Measurements from ENCODE around the gene DAPK1. TPM values are rescaled to one million over a fixed set of nuclear protein-coding genes. Genes with fewer than 3 reads are reported as not detected.
A peak's percentile ranks its signal among the peaks of the same experiment; 100 is the strongest.

Gene DAPK1
- polyA plus RNA-seq, 1 of the 3 experiments (the other 2 are of a cell fraction): 0.61 TPM

DNA sequence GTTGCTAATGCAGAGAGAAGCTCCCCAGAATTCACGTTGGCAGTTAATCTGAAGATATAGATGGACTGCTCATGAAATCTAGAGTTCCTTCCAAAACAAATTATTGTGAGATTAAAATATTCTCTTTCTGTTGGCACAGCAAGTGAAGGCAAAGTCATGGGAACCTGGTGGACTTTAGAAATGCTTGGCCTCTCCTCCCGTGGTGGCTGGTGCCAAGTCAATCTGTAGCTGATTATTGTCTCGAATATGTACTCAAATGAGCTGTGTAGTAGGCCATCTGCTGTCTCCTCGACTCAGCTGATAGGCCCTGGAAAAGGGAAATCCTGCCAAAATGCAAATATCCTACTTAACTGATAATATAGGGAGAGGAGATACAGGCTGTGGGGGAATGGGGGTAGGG is 69.3 kb downstream of the DAPK1 start:
- H3K27ac ChIP-seq (ENCODE audit: low read depth in 2 of 2, low read length in 1 of 2): peak overlapping the region in 1 of 2 experiments; percentile 69; a peak in 2 of 4 replicates
- no peaks in the 10 kb centered on the region for H3F3A ChIP-seq (replicated peaks; ENCODE audit: insufficient read depth)
- H2AFZ ChIP-seq (ENCODE audit: low read depth): no peak overlapping the region
- H3K9me2 ChIP-seq: no peaks in the 10 kb centered on the region
- H3K9me3 ChIP-seq: no peaks in the 10 kb centered on the region
- CTCF ChIA-PET: interaction anchor here (1.0 to 1.8 kb wide), 4 partner anchors 11 to 69 kb away, joined by 3 to 8 read pairs (median 4); partner anchors contain the start of gene DAPK1
- H3K79me2 ChIP-seq (ENCODE audit: insufficient read depth): no peaks in the 10 kb centered on the region
- H4K20me1 ChIP-seq (ENCODE audit: insufficient read depth): no peaks in the 10 kb centered on the region
- H3K27me3 ChIP-seq (ENCODE audit: insufficient read depth): no peaks in the 10 kb centered on the region
- H3K4me3 ChIP-seq (ENCODE audit: low read depth in 2 of 2, low read length in 1 of 2): no peak overlapping the region
- POLR2A ChIA-PET: interaction anchor here (0.7 kb wide), 1 partner anchor 9 kb away, joined by 3 read pairs; no protein-coding TSS in a partner anchor
- H3K4me2 ChIP-seq: no peak overlapping the region
- 41% methylated on average over 4 of the region's 4 CpGs for WGBS (ENCODE audit: low lambda C conversion rate)
- TF ChIP-seq MXI1 (IDR thresholded peaks at IDR 0.05; ENCODE audit: low read depth, low read length) (no peak), GATA2 (CRISPR knock-in tag; IDR thresholded peaks at IDR 0.05) (peak; percentile 43; the same call in 1 of the 2 replicates)
- no peaks in the 10 kb centered on the region for H3K36me3 ChIP-seq (replicated peaks in 1 of 2; ENCODE audit: control insufficient read depth in 1 of 2, insufficient read depth in 2 of 2, low read length in 1 of 2)
- peaks cover 8 to 39% of the 10 kb centered on the region in 2 experiments; a peak in 3 of 4 replicates for H3K4me1 ChIP-seq (ENCODE audit: control insufficient read depth in 1 of 2, insufficient read depth in 2 of 2, low read depth in 1 of 2, low read length in 1 of 2)
- no peak overlapping the region for H3K9ac ChIP-seq
- DNase-seq: peak; percentile 74

GRCh38 chr9:87567571-87567970 is 69.9 kb downstream of the DAPK1 start:
- Histone ChIP-seq H3K4me3 (ENCODE audit: low read depth in 2 of 2, low read length in 1 of 2) (no peak overlapping the region), H3K4me1 (ENCODE audit: control insufficient read depth in 1 of 2, insufficient read depth in 2 of 2, low read depth in 1 of 2, low read length in 1 of 2) (peaks cover 8 to 39% of the 10 kb centered on the region in 2 experiments; a peak in 3 of 4 replicates), H3K9me3 (no peaks in the 10 kb centered on the region), H3K79me2 (ENCODE audit: insufficient read depth) (no peaks in the 10 kb centered on the region), H3K36me3 (replicated peaks in 1 of 2; ENCODE audit: control insufficient read depth in 1 of 2, insufficient read depth in 2 of 2, low read length in 1 of 2) (no peaks in the 10 kb centered on the region), H3K27me3 (ENCODE audit: insufficient read depth) (no peaks in the 10 kb centered on the region), H3K9ac (no peak overlapping the region), H4K20me1 (ENCODE audit: insufficient read depth) (no peaks in the 10 kb centered on the region), H3K27ac (ENCODE audit: low read depth in 2 of 2, low read length in 1 of 2) (peak overlapping the region in 1 of 2 experiments; percentile 36; a peak in 2 of 4 replicates), H3K4me2 (no peak overlapping the region), H2AFZ (ENCODE audit: low read depth) (no peak overlapping the region), H3K9me2 (no peaks in the 10 kb centered on the region), H3F3A (replicated peaks; ENCODE audit: insufficient read depth) (no peaks in the 10 kb centered on the region)
- ChIA-PET POLR2A (interaction anchor here (0.7 to 2.3 kb wide), 2 partner anchors 9 to 11 kb away, joined by 3 to 11 read pairs; no protein-coding TSS in a partner anchor), CTCF (interaction anchor here (1.0 to 1.8 kb wide), 5 partner anchors 11 to 70 kb away, joined by 3 to 8 read pairs (median 4); partner anchors contain the start of gene DAPK1)
- WGBS (ENCODE audit: low lambda C conversion rate): 72% methylated on average over 7 of the region's 7 CpGs
- TF ChIP-seq MEF2A (IDR thresholded peaks at IDR 0.05; ENCODE audit: borderline replicate concordance, low read depth) (no peak), SIN3A (IDR thresholded peaks at IDR 0.05; ENCODE audit: borderline replicate concordance, low read depth, low read length) (no peak), TAF1 (IDR thresholded peaks at IDR 0.05; ENCODE audit: borderline replicate concordance, low read depth, low read length) (no peak), YY1 (IDR thresholded peaks at IDR 0.05; ENCODE audit: low read depth) (no peak), SMC3 (IDR thresholded peaks at IDR 0.05; ENCODE audit: low read depth, low read length) (no peak), MXI1 (IDR thresholded peaks at IDR 0.05; ENCODE audit: low read depth, low read length) (no peak), RXRA (IDR thresholded peaks at IDR 0.05; ENCODE audit: borderline replicate concordance, low read depth) (no peak), USF1 (IDR thresholded peaks at IDR 0.05; ENCODE audit: borderline replicate concordance, low read depth) (no peak), PBX3 (IDR thresholded peaks at IDR 0.05) (no peak), JUND (IDR thresholded peaks at IDR 0.05) (no peak), RFX5 (IDR thresholded peaks at IDR 0.05; ENCODE audit: low read length) (no peak), RCOR1 (IDR thresholded peaks at IDR 0.05; ENCODE audit: low read length) (no peak), GABPA (IDR thresholded peaks at IDR 0.05; ENCODE audit: low read depth) (no peak)
- TF ChIP-seq, protein P1, sequence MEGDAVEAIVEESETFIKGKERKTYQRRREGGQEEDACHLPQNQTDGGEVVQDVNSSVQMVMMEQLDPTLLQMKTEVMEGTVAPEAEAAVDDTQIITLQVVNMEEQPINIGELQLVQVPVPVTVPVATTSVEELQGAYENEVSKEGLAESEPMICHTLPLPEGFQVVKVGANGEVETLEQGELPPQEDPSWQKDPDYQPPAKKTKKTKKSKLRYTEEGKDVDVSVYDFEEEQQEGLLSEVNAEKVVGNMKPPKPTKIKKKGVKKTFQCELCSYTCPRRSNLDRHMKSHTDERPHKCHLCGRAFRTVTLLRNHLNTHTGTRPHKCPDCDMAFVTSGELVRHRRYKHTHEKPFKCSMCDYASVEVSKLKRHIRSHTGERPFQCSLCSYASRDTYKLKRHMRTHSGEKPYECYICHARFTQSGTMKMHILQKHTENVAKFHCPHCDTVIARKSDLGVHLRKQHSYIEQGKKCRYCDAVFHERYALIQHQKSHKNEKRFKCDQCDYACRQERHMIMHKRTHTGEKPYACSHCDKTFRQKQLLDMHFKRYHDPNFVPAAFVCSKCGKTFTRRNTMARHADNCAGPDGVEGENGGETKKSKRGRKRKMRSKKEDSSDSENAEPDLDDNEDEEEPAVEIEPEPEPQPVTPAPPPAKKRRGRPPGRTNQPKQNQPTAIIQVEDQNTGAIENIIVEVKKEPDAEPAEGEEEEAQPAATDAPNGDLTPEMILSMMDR (IDR thresholded peaks at IDR 0.05): no peak
- DNase-seq: no peak

Measured in SK-N-SH (cell line).